Measurements from ENCODE around the gene TEX14. TPM values are rescaled to one million over a fixed set of nuclear protein-coding genes. Genes with fewer than 3 reads are reported as not detected.

The TEX14 gene
- total and polyA plus RNA-seq, 2 donors (not counting 3 experiments of a cell fraction or from before 2014, with no cell fraction given) = 0.10 TPM; not detected in 1

DNA sequence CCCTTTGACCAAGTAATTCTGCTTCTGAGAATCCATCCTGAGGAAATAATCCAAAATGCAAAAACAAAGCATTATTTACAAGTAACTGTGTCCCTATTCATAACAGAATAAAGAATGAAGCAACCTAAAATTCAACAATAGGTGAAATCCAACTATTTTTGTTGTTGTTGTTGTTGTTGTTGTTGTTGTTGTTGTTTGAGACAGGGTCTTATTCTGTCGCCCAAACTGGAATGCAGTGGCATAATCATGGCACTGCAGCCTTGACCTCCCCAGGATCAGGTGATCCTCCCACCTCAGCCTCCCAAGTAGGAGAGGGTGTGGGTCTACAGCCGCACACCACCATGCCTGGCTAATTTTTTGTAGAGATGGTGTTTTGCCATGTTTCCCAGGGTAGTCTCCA lies 101.5 kb downstream of the TEX14 start:
- H3K36me3 ChIP-seq (ENCODE audit: control insufficient read depth in 2 of 2, extremely low read depth in 1 of 2, insufficient read depth in 2 of 2, low read length in 2 of 2) = no peaks in the 10 kb centered on the region
- intact Hi-C loops (cut with micrococcal nuclease) = no loop called here
- H4K20me1 ChIP-seq (replicated peaks; ENCODE audit: control insufficient read depth, extremely low read depth, insufficient read depth, low read length) = no peaks in the 10 kb centered on the region
- ChIA-PET POLR2A (no interaction called here), CTCF (interaction anchor here (0.9 kb wide), 1 partner anchor 9 kb away, joined by 3 read pairs; no protein-coding TSS in a partner anchor)
- no peak for DNase-seq (ENCODE audit: low read depth, low spot score)
- no peaks in the 10 kb centered on the region for H3K4me1 ChIP-seq (ENCODE audit: control insufficient read depth, extremely low read depth, insufficient read depth, low read length)
- TF ChIP-seq POLR2A (IDR thresholded peaks at IDR 0.05; ENCODE audit: low read depth, low read length) = no peak
- no peak for TF ChIP-seq JUN (IDR thresholded peaks at IDR 0.05; ENCODE audit: borderline replicate concordance, insufficient read depth, insufficient read length, low read depth)
- TF ChIP-seq, protein P1, sequence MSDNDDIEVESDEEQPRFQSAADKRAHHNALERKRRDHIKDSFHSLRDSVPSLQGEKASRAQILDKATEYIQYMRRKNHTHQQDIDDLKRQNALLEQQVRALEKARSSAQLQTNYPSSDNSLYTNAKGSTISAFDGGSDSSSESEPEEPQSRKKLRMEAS (IDR thresholded peaks at IDR 0.05; ENCODE audit: insufficient read depth, insufficient read length) = no peak
- no peak for TF ChIP-seq EZH2 (IDR thresholded peaks at IDR 0.05; ENCODE audit: borderline replicate concordance, low read depth, low read length, severe bottlenecking)
- TF ChIP-seq, protein P2, sequence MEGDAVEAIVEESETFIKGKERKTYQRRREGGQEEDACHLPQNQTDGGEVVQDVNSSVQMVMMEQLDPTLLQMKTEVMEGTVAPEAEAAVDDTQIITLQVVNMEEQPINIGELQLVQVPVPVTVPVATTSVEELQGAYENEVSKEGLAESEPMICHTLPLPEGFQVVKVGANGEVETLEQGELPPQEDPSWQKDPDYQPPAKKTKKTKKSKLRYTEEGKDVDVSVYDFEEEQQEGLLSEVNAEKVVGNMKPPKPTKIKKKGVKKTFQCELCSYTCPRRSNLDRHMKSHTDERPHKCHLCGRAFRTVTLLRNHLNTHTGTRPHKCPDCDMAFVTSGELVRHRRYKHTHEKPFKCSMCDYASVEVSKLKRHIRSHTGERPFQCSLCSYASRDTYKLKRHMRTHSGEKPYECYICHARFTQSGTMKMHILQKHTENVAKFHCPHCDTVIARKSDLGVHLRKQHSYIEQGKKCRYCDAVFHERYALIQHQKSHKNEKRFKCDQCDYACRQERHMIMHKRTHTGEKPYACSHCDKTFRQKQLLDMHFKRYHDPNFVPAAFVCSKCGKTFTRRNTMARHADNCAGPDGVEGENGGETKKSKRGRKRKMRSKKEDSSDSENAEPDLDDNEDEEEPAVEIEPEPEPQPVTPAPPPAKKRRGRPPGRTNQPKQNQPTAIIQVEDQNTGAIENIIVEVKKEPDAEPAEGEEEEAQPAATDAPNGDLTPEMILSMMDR (IDR thresholded peaks at IDR 0.05; ENCODE audit: extremely low read depth in 1 of 2, insufficient read depth in 1 of 2, low read depth in 1 of 2, low read length in 2 of 2) = no peak
- TF ChIP-seq GATA2 (IDR thresholded peaks at IDR 0.05; ENCODE audit: insufficient read depth, insufficient read length, low read depth, low read length) = no peak
- TF ChIP-seq MYC (IDR thresholded peaks at IDR 0.05; ENCODE audit: low read depth, low read length) = no peak
- TF ChIP-seq POLR2AphosphoS5 (IDR thresholded peaks at IDR 0.05; ENCODE audit: insufficient read depth, low read depth, low read length) = no peak
- no peak overlapping the region for H3K27ac ChIP-seq (ENCODE audit: insufficient read depth, low read depth, low read length)
- FAIRE-seq = no peak
- no peaks in the 10 kb centered on the region for H3K79me2 ChIP-seq (ENCODE audit: control insufficient read depth, insufficient read depth, low read length)
- H3K4me2 ChIP-seq (ENCODE audit: insufficient read depth, low read length) = no peak overlapping the region
- no peak overlapping the region for H2AFZ ChIP-seq (ENCODE audit: low read depth, low read length)
- dilution Hi-C loops (cut with MboI; ENCODE audit: extremely low pct_ligation_motif_present, low sequenced_read_pairs) = no loop called here
- no peak overlapping the region for H3K4me3 ChIP-seq (replicated peaks in 1 of 3; ENCODE audit: insufficient read depth in 1 of 3, low read depth in 1 of 3, low read length in 3 of 3)
- no peak overlapping the region for H3K9ac ChIP-seq (replicated peaks; ENCODE audit: extremely low read depth, insufficient read depth, low read length)
- H3K27me3 ChIP-seq (ENCODE audit: control insufficient read depth in 2 of 2, insufficient read depth in 2 of 2, low read length in 2 of 2) = peaks cover 0 to 9% of the 10 kb centered on the region in 2 experiments
- H3K9me1 ChIP-seq (replicated peaks; ENCODE audit: control insufficient read depth, extremely low read depth, insufficient read depth, low read length) = no peaks in the 10 kb centered on the region
- no TSS peak for BruUV-seq (replicated peaks)
- H3K9me3 ChIP-seq (replicated peaks; ENCODE audit: control insufficient read depth, insufficient read depth, low read length) = no peaks in the 10 kb centered on the region

All from endothelial cell of umbilical vein (primary cell).